Vagina (tissue), 2 donors: ENCODE results near the gene SAMD9. TPM values are rescaled to one million over a fixed set of nuclear protein-coding genes. Genes with fewer than 3 reads are reported as not detected.
"Not testable (repeated sequence)": the region's sequence is repeated elsewhere in the genome, so short reads cannot be mapped to it uniquely, and the experiment has no call there.

Experiments used
- DNase-seq, 2 donors: peaks; one replicate each; pipeline ENCODE4 v3.0.0-alpha.2; 2017; ENCODE audit errors: extremely low spot score in 2 of 2
- H3K27ac ChIP-seq: fragments of 200-600 bp; sonication (generic); one replicate; pipeline ENCODE4 v1.5.1; 2019
- H3K27me3 ChIP-seq: fragments of 200-600 bp; sonication (generic); one replicate; pipeline ENCODE4 v1.5.1; 2019
- H3K36me3 ChIP-seq, 2 donors: fragments of 200-600 bp; sonication (generic); one replicate each; pipeline ENCODE4 v1.5.1; 2017 to 2019
- H3K4me1 ChIP-seq: fragments of 200-600 bp; sonication (generic); one replicate; pipeline ENCODE4 v1.5.1; 2019
- H3K4me3 ChIP-seq, 2 donors: fragments of 200-600 bp; sonication (generic); 1 replicate in 1 of 2; 2 replicates in 1 of 2; pipeline ENCODE4 v1.5.1; 2016 to 2019
- H3K9me3 ChIP-seq: fragments of 200-600 bp; sonication (generic); one replicate; pipeline ENCODE4 v1.5.1; 2019
- POLR2A ChIP-seq, 2 donors: fragments of 450-650 bp; IDR thresholded peaks; one replicate each; pipeline ENCODE4 v1.6.1; 2017; ENCODE audit warnings: antibody characterized with exemption in 2 of 2, mild to moderate bottlenecking in 2 of 2, moderate library complexity in 2 of 2
- POLR2AphosphoS5 ChIP-seq, 2 donors: sonication (generic); formaldehyde crosslinking; IDR thresholded peaks; one replicate each; pipeline ENCODE4 v1.9.0; 2017; ENCODE audit warnings: antibody characterized with exemption in 2 of 2, mild to moderate bottlenecking in 2 of 2, low read depth in 1 of 2; ENCODE audit not compliant: insufficient read depth in 1 of 2
- intact Hi-C: fragments of 100-400 bp; cut with DNase I; formaldehyde crosslinking; loops from one replicate; pipeline ENCODE4 v1.15.1; 2023
- total RNA-seq: library from RNA; depleted of rRNA; stranded (reverse); fragments of >200 nt; gene quantifications from one replicate; pipeline ENCODE4 v1.2.3, GENCODE V29; 2016
- TF ChIP-seq, protein P1 (sequence below), 3 experiments: fragments of 450-650 bp in 2 of 3; fragments of 200-600 bp in 1 of 3; sonication (generic) in 1 of 3; IDR thresholded peaks; one replicate each; pipeline ENCODE4 v1.5.1; 2017 to 2019; ENCODE audit warnings: antibody characterized with exemption in 3 of 3, mild to moderate bottlenecking in 2 of 3, moderate library complexity in 2 of 3

SAMD9 gene
- total RNA-seq, 1 donor from 2014 or later: 9.3 TPM

DNA sequence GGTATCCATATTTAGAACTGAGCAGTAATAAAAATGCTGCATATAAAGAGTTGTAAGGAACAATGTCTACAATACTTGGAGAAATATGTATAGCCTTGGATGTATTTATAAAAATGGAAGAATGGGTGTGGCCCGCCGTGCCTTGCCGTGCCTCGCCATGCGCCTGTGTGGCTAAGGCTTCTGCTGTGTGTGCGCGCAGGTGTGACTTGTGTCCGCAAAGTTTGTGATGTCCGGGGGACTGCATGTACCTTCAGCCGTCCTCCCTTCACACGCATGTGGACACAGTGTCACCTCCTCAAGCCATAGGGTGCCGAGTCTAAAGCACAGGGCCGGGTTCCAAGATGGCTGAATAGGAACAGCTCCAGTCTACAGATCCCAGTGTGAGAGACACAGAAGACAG, 9.8 kb downstream of the SAMD9 start:
- intact Hi-C loops: no loop called here
- Histone ChIP-seq H3K9me3 (peaks cover 68% of the 10 kb centered on the region), H3K4me1 (no peaks in the 10 kb centered on the region), H3K27ac (no peak overlapping the region), H3K36me3 (peaks cover 0 to 75% of the 10 kb centered on the region in 2 donors), H3K27me3 (no peaks in the 10 kb centered on the region), H3K4me3 (no peak overlapping the region)
- TF ChIP-seq POLR2A (IDR thresholded peaks at IDR 0.05) (no peak), POLR2AphosphoS5 (IDR thresholded peaks at IDR 0.05; ENCODE audit: insufficient read depth in 1 of 2, low read depth in 1 of 2) (no peak)
- TF ChIP-seq, protein P1, sequence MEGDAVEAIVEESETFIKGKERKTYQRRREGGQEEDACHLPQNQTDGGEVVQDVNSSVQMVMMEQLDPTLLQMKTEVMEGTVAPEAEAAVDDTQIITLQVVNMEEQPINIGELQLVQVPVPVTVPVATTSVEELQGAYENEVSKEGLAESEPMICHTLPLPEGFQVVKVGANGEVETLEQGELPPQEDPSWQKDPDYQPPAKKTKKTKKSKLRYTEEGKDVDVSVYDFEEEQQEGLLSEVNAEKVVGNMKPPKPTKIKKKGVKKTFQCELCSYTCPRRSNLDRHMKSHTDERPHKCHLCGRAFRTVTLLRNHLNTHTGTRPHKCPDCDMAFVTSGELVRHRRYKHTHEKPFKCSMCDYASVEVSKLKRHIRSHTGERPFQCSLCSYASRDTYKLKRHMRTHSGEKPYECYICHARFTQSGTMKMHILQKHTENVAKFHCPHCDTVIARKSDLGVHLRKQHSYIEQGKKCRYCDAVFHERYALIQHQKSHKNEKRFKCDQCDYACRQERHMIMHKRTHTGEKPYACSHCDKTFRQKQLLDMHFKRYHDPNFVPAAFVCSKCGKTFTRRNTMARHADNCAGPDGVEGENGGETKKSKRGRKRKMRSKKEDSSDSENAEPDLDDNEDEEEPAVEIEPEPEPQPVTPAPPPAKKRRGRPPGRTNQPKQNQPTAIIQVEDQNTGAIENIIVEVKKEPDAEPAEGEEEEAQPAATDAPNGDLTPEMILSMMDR (IDR thresholded peaks at IDR 0.05): no peak
- DNase-seq: no peak

DNA sequence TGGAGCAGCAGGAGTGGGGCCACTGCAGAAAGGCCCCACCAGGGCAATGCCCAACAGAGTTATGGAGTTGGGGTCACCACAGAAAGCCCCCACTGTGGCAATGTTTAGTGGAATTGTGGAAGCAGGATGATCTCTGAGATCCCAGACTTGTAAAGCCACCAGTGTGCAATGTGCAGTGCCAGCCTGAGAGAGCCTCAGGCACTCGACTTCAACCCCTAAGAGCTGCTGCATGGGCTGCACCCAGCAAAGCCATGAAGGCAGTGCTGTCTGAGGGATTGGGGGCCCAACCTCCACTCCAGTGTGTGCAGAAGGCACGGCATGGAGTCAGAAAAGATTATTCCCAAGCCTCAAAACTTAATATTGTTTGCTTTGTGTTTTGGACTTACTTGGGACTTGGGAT, 20.4 kb downstream of the SAMD9 start:
- DNase-seq: peak in 1 of 2 donors; percentile 65
- peaks cover 31% of the 10 kb centered on the region for H3K9me3 ChIP-seq
- TF ChIP-seq, protein P1 (IDR thresholded peaks at IDR 0.05): no peak
- TF ChIP-seq POLR2A (IDR thresholded peaks at IDR 0.05): no peak
- no peak for TF ChIP-seq POLR2AphosphoS5 (IDR thresholded peaks at IDR 0.05; ENCODE audit: insufficient read depth in 1 of 2, low read depth in 1 of 2)
- no peak overlapping the region for H3K4me3 ChIP-seq
- no peak overlapping the region for H3K27ac ChIP-seq
- H3K4me1 ChIP-seq: no peaks in the 10 kb centered on the region
- H3K36me3 ChIP-seq: no peaks in the 10 kb centered on the region
- intact Hi-C loops: no loop called here
- no peaks in the 10 kb centered on the region for H3K27me3 ChIP-seq

DNA sequence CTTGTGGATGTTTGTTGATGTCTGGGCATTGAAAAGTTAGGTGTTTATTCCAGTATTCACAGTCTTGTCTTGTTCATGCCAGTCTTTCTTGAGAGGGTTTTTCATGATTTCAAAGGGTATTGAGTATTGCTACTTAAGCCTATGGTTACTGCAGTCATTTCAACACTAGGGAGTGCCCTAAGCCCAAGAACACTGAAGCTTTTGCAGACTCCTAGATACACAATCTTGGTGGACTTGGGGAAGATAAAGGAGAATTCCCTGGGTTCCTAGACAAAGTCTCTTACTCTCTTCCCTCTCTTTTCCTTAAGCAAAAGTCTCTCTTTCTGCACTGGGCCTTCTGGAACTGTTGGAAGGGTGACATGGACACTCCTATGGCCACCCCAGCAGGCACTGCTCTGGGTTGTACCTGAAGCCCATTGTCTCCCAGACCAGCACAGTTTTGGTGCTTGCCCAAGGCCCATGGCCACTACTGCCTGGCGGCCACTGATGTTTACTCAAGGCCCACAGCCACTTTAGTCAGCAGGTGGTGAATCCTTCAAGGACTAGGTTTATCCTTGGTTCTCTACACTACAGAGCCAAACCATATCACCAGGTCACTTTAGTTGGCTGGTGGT, 24.9 kb downstream of the SAMD9 start:
- no peak overlapping the region for H3K4me3 ChIP-seq
- peak in 1 of 2 donors; percentile 49 for DNase-seq
- no peak overlapping the region for H3K27ac ChIP-seq
- H3K27me3 ChIP-seq: no peaks in the 10 kb centered on the region
- H3K4me1 ChIP-seq: no peaks in the 10 kb centered on the region
- H3K9me3 ChIP-seq: no peaks in the 10 kb centered on the region
- intact Hi-C loops: no loop called here
- H3K36me3 ChIP-seq: no peaks in the 10 kb centered on the region
- no peak for TF ChIP-seq POLR2AphosphoS5 (IDR thresholded peaks at IDR 0.05; ENCODE audit: insufficient read depth in 1 of 2, low read depth in 1 of 2)

DNA sequence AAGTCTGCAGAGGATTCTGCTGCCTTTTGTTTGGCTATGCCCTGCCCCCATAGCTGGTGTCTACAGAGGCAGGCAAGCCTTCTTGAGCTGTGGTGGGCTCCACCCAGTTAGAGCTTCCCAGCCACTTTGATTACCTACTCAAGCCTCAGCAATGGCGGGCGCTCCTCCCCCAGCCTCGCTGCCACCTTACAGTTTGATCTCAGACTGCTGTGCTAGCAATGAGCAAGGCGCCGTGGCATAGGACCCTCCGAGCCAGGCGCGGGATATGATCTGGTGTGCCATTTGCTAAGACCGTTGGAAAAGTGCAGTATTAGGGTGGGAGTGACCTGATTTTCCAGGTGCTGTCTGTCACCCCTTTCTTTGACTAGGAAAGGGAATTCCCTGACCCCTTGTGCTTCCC, 44.4 kb downstream of the SAMD9 start:
- DNase-seq, intact Hi-C loops, H3K4me3 ChIP-seq, H3K9me3 ChIP-seq, H3K36me3 ChIP-seq, H3K4me1 ChIP-seq, H3K27ac ChIP-seq, H3K27me3 ChIP-seq: not testable (repeated sequence)

DNA sequence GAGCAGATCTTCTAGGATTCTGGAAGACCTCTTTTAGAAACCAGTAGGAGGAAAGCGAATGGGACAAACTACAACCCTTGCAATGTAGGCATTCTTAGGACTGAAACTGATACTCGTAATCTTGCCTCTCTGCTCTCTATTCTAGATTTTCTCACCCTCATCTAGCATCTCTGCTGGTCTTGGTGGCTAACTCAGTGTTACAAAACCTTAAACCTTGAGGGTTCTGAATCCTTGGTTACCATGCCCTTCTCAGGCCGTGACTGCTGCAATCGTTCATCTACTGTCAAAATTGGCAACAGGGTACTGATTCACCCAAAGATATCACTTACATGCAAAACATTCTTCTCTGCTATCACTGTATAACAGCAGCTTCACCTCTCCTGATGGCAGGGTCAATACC, 55.2 kb downstream of the SAMD9 start:
- TF ChIP-seq POLR2A (IDR thresholded peaks at IDR 0.05) (no peak), POLR2AphosphoS5 (IDR thresholded peaks at IDR 0.05; ENCODE audit: insufficient read depth in 1 of 2, low read depth in 1 of 2) (no peak)
- TF ChIP-seq, protein P1 (IDR thresholded peaks at IDR 0.05): no peak
- H3K9me3 ChIP-seq: no peaks in the 10 kb centered on the region
- no peaks in the 10 kb centered on the region for H3K36me3 ChIP-seq
- H3K4me3 ChIP-seq: no peak overlapping the region
- no peaks in the 10 kb centered on the region for H3K27me3 ChIP-seq
- DNase-seq: no peak
- intact Hi-C loops: no loop called here
- no peaks in the 10 kb centered on the region for H3K4me1 ChIP-seq
- no peak overlapping the region for H3K27ac ChIP-seq

DNA sequence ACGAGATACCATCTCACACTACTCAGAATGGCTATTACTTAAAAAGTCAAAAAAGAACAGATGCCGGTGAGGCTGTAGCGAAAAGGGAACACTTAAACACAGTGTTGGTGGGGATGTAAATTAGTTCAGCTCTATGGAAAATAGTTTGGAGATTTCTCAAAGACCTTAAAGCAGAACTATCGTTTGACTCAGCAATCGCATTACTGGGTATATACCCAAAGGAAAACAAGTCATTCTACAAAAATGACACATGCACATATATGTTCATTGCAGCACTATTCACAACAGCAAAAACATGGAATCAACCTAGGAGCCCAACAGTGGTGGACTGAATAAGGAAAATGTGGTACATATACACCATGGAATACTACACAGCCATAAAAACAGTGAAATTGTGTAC, 56.9 kb downstream of the SAMD9 start:
- H3K27ac ChIP-seq: no peak overlapping the region
- no peak for DNase-seq
- intact Hi-C loops: no loop called here

More for the DNA sequence above, 56.9 kb downstream of the SAMD9 start:
- no peaks in the 10 kb centered on the region for H3K36me3 ChIP-seq
- H3K4me3 ChIP-seq: no peak overlapping the region
- H3K27me3 ChIP-seq: no peaks in the 10 kb centered on the region
- H3K9me3 ChIP-seq: no peaks in the 10 kb centered on the region
- H3K4me1 ChIP-seq: no peaks in the 10 kb centered on the region
- TF ChIP-seq POLR2AphosphoS5 (IDR thresholded peaks at IDR 0.05; ENCODE audit: insufficient read depth in 1 of 2, low read depth in 1 of 2) (no peak), POLR2A (IDR thresholded peaks at IDR 0.05) (no peak)
- TF ChIP-seq, protein P1 (IDR thresholded peaks at IDR 0.05): no peak
